HepG2 (cell line): Measurements from ENCODE around the gene AKT3.
"Not testable (repeated sequence)": the region's sequence is repeated elsewhere in the genome, so short reads cannot be mapped to it uniquely, and the experiment has no call there.

ENCODE experiments used
- ATF1 ChIP-seq: IDR thresholded peaks from 2 replicates; pipeline ENCODE4 v1.6.1; 2016; ENCODE audit warnings: mild to moderate bottlenecking, control low read depth
- POLR2A ChIP-seq, 2 experiments: IDR thresholded peaks; 2 replicates each; pipeline ENCODE4 v1.6.1; 2011; ENCODE audit warnings: low read depth in 2 of 2, low read length in 2 of 2, mild to moderate bottlenecking in 1 of 2, moderate library complexity in 1 of 2; ENCODE audit not compliant: insufficient read depth in 1 of 2
- SMC3 ChIP-seq: IDR thresholded peaks from 2 replicates; pipeline ENCODE4 v1.6.1; 2011; ENCODE audit warnings: low read length, improper control_type of control experiment
- TARDBP ChIP-seq: sonication (generic); formaldehyde crosslinking; IDR thresholded peaks from 2 replicates; pipeline ENCODE4 v1.8.0; 2022; ENCODE audit warnings: mild to moderate bottlenecking, missing genetic modification reagents
- TF ChIP-seq, protein P1 (sequence below): sonication (generic); formaldehyde crosslinking; IDR thresholded peaks from 2 replicates; pipeline ENCODE4 v1.8.0; 2022; ENCODE audit warnings: missing genetic modification reagents, low read depth, mild to moderate bottlenecking, borderline replicate concordance

DNA sequence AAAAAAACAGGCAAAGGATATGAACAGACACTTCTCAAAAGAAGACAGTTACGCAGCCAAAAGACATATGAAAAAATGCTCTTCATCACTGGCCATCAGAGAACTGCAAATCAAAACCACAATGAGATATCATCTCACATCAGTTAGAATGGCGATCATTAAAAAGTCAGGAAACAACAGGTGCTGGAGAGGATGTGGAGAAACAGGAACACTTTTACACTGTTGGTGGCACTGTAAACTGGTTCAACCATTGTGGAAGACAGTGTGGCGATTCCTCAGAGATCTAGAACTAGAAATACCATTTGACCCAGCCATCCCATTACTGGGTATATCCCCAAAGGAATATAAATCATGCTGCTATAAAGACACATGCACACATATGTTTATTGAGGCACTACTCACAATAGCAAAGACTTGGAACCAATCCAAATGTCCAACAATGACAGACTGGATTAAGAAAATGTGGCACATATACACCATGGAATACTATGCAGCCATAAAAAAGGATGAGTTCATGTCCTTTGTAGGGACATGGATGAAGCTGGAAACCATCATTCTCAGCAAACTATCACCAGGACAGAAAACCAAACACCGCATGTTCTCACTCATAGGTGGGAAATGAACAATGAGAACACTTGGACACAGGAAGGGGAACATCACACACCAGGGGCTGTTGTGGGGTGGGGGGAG, 77.5 kb downstream of the AKT3 start:
- TF ChIP-seq TARDBP (CRISPR knock-in tag); SMC3; POLR2A (IDR thresholded peaks at IDR 0.05; ENCODE audit: insufficient read depth in 1 of 2, low read depth in 2 of 2, low read length in 2 of 2); ATF1 (CRISPR knock-in tag): not testable (repeated sequence)
- TF ChIP-seq, protein P1, sequence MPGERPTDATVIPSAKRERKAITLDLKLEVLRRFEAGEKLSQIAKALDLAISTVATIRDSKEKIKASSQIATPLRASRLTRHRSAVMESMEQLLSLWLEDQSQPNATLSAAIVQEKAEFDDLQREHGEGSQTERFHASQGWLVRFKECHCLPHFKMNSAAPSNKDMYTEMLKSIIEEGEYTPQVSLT, result not testable (repeated sequence)
